Measurements from ENCODE around the gene ELN.

- TF ChIP-seq CTCF (IDR thresholded peaks at IDR 0.05) (no peak), POLR2AphosphoS5 (IDR thresholded peaks at IDR 0.05) (no peak), POLR2A (IDR thresholded peaks at IDR 0.05; ENCODE audit: low read depth) (no peak), EP300 (IDR thresholded peaks at IDR 0.05) (no peak)
Observed at GRCh38 chr7:74105992-74106391, 78.0 kb downstream of the ELN start.

Measured in esophagus muscularis mucosa (tissue), 4 donors.